Neural progenitor cell (in vitro differentiated cells): ENCODE measurements around the gene QSOX1. TPM values are rescaled to one million over a fixed set of nuclear protein-coding genes. Genes with fewer than 3 reads are reported as not detected.

ENCODE experiments used
- DNase-seq: peaks from one replicate; pipeline ENCODE4 v3.0.0-alpha.2; 2016; ENCODE audit warnings: low spot score
- H2AFZ ChIP-seq: fragments of 200-600 bp; sonication (generic); replicated peaks from 2 replicates; pipeline ENCODE4 v1.6.1; 2016; ENCODE audit warnings: antibody characterized with exemption
- H3F3A ChIP-seq: fragments of 200-600 bp; sonication (generic); 2 replicates; pipeline ENCODE4 v1.6.1; 2016; ENCODE audit warnings: antibody characterized with exemption, low read depth
- H3K27ac ChIP-seq: fragments of 200-600 bp; sonication (generic); 2 replicates; pipeline ENCODE4 v1.5.1; 2016; ENCODE audit warnings: mild to moderate bottlenecking
- H3K27me3 ChIP-seq: fragments of 200-600 bp; sonication (generic); 2 replicates; pipeline ENCODE4 v1.6.1; 2016; ENCODE audit warnings: mild to moderate bottlenecking, moderate library complexity
- H3K36me3 ChIP-seq: fragments of 200-600 bp; sonication (generic); 2 replicates; pipeline ENCODE4 v1.5.1; 2016
- H3K4me1 ChIP-seq: fragments of 200-600 bp; sonication (generic); 2 replicates; pipeline ENCODE4 v1.6.1; 2016; ENCODE audit warnings: mixed run types
- H3K4me2 ChIP-seq: fragments of 200-600 bp; sonication (generic); 2 replicates; pipeline ENCODE4 v1.6.1; 2016
- H3K4me3 ChIP-seq: fragments of 200-600 bp; sonication (generic); 2 replicates; pipeline ENCODE4 v1.5.1; 2016
- H3K79me2 ChIP-seq: fragments of 200-600 bp; sonication (generic); 2 replicates; pipeline ENCODE4 v1.6.1; 2016; ENCODE audit warnings: low read depth
- H3K9ac ChIP-seq: fragments of 200-600 bp; sonication (generic); 2 replicates; pipeline ENCODE4 v1.6.1; 2016
- H3K9me3 ChIP-seq: fragments of 200-600 bp; sonication (generic); 2 replicates; pipeline ENCODE4 v1.5.1; 2016; ENCODE audit warnings: low read depth
- H4K20me1 ChIP-seq: fragments of 200-600 bp; sonication (generic); 2 replicates; pipeline ENCODE4 v1.6.1; 2016; ENCODE audit warnings: low read depth
- H3K27ac Mint-ChIP-seq: 3 replicates; pipeline ENCODE4 v1.8.0; 2021; ENCODE audit warnings: mixed read lengths
- H3K27me3 Mint-ChIP-seq: 2 replicates; pipeline ENCODE4 v1.8.0; 2022; ENCODE audit warnings: low read depth, mild to moderate bottlenecking, inconsistent platforms, moderate library complexity, mixed read lengths; ENCODE audit not compliant: insufficient read depth
- H3K36me3 Mint-ChIP-seq: 3 replicates; pipeline ENCODE4 v1.8.0; 2021; ENCODE audit warnings: mixed read lengths
- H3K4me1 Mint-ChIP-seq: 3 replicates; pipeline ENCODE4 v1.8.0; 2021; ENCODE audit warnings: mixed read lengths
- H3K4me3 Mint-ChIP-seq: 3 replicates; pipeline ENCODE4 v1.8.0; 2021; ENCODE audit warnings: mild to moderate bottlenecking, moderate library complexity, mixed read lengths
- H3K9me3 Mint-ChIP-seq: 3 replicates; pipeline ENCODE4 v1.8.0; 2020; ENCODE audit warnings: mixed read lengths
- EZH2 ChIP-seq: fragments of 200-600 bp; sonication (generic); IDR thresholded peaks from 2 replicates; pipeline ENCODE4 v1.6.1; 2017; ENCODE audit warnings: antibody characterized with exemption, mild to moderate bottlenecking, moderate library complexity
- EZH2phosphoT487 ChIP-seq: fragments of 200-600 bp; sonication (generic); IDR thresholded peaks from 2 replicates; pipeline ENCODE4 v1.6.1; 2017; ENCODE audit warnings: antibody characterized with exemption
- total RNA-seq: library from RNA; depleted of rRNA; stranded (reverse); fragments of >200 nt; gene quantifications from 2 replicates; pipeline ENCODE4 v1.2.3, GENCODE V29; 2015; ENCODE audit warnings: low replicate concordance
- TF ChIP-seq, protein P1 (sequence below): fragments of 200-600 bp; sonication (generic); IDR thresholded peaks from 2 replicates; pipeline ENCODE4 v1.5.1; 2017; ENCODE audit warnings: antibody characterized with exemption, mild to moderate bottlenecking

QSOX1 gene
- total RNA-seq, 1 donor from 2014 or later: 13.6 TPM

DNA sequence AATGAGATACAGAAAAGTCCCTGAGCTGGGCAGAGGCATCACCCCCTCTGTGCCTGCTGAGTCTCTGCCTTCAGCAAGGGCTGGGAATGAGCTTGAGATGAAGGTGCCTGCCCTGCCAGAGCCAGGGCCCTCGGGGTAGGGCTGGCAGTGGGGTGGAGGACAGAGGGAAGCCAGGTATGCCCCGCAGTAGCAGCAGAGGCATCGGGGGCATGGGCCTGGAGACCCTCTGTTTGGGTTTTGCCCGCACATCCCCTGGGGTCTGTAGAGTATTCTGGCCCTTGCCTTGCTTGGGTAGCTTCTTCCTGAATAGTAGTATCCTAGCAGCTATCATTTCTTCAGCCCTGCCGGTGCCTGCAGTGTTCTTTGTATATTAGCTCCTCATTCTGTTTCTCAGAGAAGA is 33.0 kb downstream of the QSOX1 start:
- Histone ChIP-seq H2AFZ (no peak overlapping the region), H4K20me1 (peaks cover 4% of the 10 kb centered on the region), H3F3A (no peaks in the 10 kb centered on the region), H3K4me2 (no peak overlapping the region), H3K27ac (no peak overlapping the region), H3K79me2 (no peaks in the 10 kb centered on the region), H3K36me3 (no peaks in the 10 kb centered on the region), H3K4me1 (no peaks in the 10 kb centered on the region), H3K9ac (no peak overlapping the region), H3K9me3 (no peaks in the 10 kb centered on the region), H3K4me3 (no peak overlapping the region), H3K27me3 (no peaks in the 10 kb centered on the region)
- Mint-ChIP-seq H3K27me3 (peaks cover 11% of the 10 kb centered on the region), H3K36me3 (peaks cover 4% of the 10 kb centered on the region), H3K27ac (no peak overlapping the region), H3K4me1 (no peaks in the 10 kb centered on the region), H3K4me3 (no peak overlapping the region), H3K9me3 (no peaks in the 10 kb centered on the region)
- no peak for DNase-seq
- TF ChIP-seq, protein P1, sequence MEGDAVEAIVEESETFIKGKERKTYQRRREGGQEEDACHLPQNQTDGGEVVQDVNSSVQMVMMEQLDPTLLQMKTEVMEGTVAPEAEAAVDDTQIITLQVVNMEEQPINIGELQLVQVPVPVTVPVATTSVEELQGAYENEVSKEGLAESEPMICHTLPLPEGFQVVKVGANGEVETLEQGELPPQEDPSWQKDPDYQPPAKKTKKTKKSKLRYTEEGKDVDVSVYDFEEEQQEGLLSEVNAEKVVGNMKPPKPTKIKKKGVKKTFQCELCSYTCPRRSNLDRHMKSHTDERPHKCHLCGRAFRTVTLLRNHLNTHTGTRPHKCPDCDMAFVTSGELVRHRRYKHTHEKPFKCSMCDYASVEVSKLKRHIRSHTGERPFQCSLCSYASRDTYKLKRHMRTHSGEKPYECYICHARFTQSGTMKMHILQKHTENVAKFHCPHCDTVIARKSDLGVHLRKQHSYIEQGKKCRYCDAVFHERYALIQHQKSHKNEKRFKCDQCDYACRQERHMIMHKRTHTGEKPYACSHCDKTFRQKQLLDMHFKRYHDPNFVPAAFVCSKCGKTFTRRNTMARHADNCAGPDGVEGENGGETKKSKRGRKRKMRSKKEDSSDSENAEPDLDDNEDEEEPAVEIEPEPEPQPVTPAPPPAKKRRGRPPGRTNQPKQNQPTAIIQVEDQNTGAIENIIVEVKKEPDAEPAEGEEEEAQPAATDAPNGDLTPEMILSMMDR: no peak
- no peak for TF ChIP-seq EZH2
- TF ChIP-seq EZH2phosphoT487: no peak

DNA sequence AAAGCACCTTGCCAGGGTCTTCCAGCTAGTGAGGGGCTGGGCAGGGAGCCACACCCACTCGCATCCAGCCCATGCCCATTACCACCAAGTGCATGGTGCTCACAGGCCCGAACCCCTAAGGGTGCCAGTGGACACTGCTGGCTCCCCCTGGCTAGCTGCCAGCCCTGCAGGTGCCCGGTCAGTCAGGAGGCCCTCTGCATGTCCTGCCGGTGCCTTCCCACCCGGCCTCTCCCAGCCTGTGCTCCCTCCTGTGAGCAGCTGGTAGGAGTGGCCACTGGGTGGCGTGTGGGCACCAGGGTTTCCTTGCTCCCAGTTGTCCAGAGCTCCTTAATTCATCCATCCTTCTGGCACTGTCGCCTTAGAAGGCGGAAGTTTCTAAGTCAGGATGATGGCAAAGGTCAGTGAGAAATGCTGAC is 33.4 kb downstream of the QSOX1 start:
- Mint-ChIP-seq H3K27ac (no peak overlapping the region), H3K4me1 (peaks cover 2% of the 10 kb centered on the region), H3K9me3 (no peaks in the 10 kb centered on the region), H3K4me3 (no peak overlapping the region), H3K36me3 (peaks cover 8% of the 10 kb centered on the region), H3K27me3 (peaks cover 12% of the 10 kb centered on the region)
- Histone ChIP-seq H3K79me2 (no peaks in the 10 kb centered on the region), H3K4me1 (no peaks in the 10 kb centered on the region), H3K4me2 (no peak overlapping the region), H4K20me1 (peaks cover 4% of the 10 kb centered on the region), H3K36me3 (no peaks in the 10 kb centered on the region), H3K4me3 (no peak overlapping the region), H2AFZ (no peak overlapping the region), H3K27me3 (no peaks in the 10 kb centered on the region), H3K9ac (no peak overlapping the region), H3K9me3 (no peaks in the 10 kb centered on the region), H3K27ac (no peak overlapping the region), H3F3A (no peaks in the 10 kb centered on the region)
- DNase-seq: peak; percentile 76
- TF ChIP-seq, protein P1: peak; percentile 87
- TF ChIP-seq EZH2phosphoT487 (no peak), EZH2 (no peak)

DNA sequence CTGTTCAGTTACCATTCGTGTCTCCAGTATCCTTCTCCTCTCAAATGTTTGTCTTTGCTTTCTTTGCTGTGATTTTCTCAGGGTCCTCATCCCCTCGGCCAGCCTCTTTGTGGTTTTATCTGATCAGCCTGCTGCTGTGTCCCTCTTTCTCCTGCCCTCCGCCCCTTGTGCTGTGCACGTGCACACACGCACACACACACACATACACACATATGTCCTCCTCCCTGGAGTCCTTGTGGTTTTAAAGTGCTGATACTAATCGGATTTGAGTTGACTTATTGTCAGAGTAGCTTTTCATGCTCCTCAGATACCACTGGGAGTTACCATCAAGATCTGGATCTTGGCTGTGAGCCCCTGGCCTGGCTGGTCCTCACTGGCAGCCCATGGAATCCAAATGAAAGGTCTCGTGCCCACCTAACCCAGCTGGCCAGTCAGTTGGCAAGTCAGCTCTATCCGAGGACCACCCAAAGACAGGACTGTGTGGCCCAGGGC is 34.1 kb downstream of the QSOX1 start:
- Histone ChIP-seq H3K9me3 (no peaks in the 10 kb centered on the region), H3K4me2 (no peak overlapping the region), H3K9ac (no peak overlapping the region), H3K36me3 (no peaks in the 10 kb centered on the region), H4K20me1 (peaks cover 4% of the 10 kb centered on the region), H3K79me2 (no peaks in the 10 kb centered on the region), H3K4me1 (no peaks in the 10 kb centered on the region), H3K4me3 (no peak overlapping the region), H3K27ac (no peak overlapping the region), H3F3A (no peaks in the 10 kb centered on the region), H3K27me3 (no peaks in the 10 kb centered on the region), H2AFZ (no peak overlapping the region)
- H3K36me3 Mint-ChIP-seq: peaks cover 9% of the 10 kb centered on the region
- no peak for DNase-seq
- H3K4me3 Mint-ChIP-seq: no peak overlapping the region
- peaks cover 13% of the 10 kb centered on the region for H3K27me3 Mint-ChIP-seq
- H3K4me1 Mint-ChIP-seq: peaks cover 2% of the 10 kb centered on the region
- no peak for TF ChIP-seq EZH2
- no peaks in the 10 kb centered on the region for H3K9me3 Mint-ChIP-seq
- H3K27ac Mint-ChIP-seq: no peak overlapping the region

DNA sequence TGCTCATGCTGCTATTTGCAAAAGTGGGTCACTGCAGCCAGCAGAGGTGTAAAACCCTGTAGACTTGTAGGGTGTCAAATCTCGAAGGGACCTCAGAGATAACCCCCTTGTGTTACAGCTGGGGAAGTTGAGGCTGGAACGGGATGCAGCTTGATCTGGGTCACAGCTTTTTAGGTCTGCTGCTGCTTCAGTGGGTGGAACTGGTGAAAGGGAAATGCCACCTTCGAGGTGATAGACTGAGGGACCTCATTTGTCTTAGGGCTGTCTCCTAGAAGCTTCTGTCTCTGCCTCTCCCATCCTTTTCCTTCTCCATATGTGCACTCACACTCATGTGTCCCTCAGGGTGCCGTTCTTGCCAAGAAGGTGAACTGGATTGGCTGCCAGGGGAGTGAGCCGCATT is 35.4 kb downstream of the QSOX1 start:
- no peaks in the 10 kb centered on the region for H3F3A ChIP-seq
- Mint-ChIP-seq H3K9me3 (no peaks in the 10 kb centered on the region), H3K4me1 (peaks cover 2% of the 10 kb centered on the region), H3K4me3 (no peak overlapping the region), H3K27me3 (peaks cover 13% of the 10 kb centered on the region), H3K36me3 (peaks cover 9% of the 10 kb centered on the region), H3K27ac (no peak overlapping the region)
- H4K20me1 ChIP-seq: peaks cover 4% of the 10 kb centered on the region
- H3K4me3 ChIP-seq: no peak overlapping the region
- TF ChIP-seq EZH2 (no peak), EZH2phosphoT487 (no peak)
- TF ChIP-seq, protein P1: no peak
- no peak overlapping the region for H3K9ac ChIP-seq
- H3K36me3 ChIP-seq: no peaks in the 10 kb centered on the region
- no peak overlapping the region for H2AFZ ChIP-seq
- H3K27ac ChIP-seq: no peak overlapping the region
- no peaks in the 10 kb centered on the region for H3K79me2 ChIP-seq
- H3K27me3 ChIP-seq: no peaks in the 10 kb centered on the region
- H3K9me3 ChIP-seq: no peaks in the 10 kb centered on the region
- no peak overlapping the region for H3K4me2 ChIP-seq
- DNase-seq: no peak
- H3K4me1 ChIP-seq: no peaks in the 10 kb centered on the region
